Measurements from ENCODE around the gene EAF2. TPM values are rescaled to one million over a fixed set of nuclear protein-coding genes. Genes with fewer than 3 reads are reported as not detected.

The EAF2 gene
- total and polyA plus RNA-seq, 2 of the 13 experiments (the other 11 are each of a cell fraction or from before 2014, with no cell fraction given) = 4.0 to 14.6 TPM

DNA sequence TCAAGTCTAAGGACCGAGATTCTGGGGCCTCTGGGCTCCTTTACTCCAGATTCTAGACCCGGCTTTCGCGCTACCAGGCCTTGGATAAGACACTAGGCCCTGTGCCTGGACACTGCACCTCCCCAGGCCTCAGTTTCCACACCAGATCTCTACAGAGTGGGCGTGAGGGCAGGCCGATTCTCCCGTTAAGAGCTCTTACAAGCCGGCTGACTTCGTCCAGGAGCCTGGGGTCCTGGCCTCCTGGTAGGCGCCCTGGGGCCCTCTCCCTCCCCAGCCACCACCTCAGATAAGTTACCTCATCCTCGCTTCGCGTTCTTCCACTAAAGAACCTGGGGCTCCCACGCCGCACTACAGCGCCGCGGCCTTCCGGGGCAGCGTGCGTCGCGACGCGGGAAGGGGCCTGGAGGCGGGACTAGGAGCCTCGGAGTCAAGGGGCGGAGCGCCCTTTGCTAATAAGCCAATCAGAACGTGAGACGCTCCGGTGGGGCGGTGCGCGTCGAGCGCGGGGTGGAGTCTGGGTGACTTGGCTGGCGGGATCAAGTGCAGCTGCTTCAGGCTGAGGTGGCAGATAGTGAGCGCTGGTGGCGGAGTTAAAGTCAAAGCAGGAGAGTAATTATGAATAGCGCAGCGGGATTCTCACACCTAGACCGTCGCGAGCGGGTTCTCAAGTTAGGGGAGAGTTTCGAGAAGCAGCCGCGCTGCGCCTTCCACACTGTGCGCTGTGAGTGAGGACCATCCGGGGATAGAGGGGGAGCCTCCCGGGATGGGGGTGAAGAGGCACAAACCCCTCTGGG lies at the start of gene EAF2, which contains the start of gene IQCB1 (continued):
- TF ChIP-seq, protein P1, sequence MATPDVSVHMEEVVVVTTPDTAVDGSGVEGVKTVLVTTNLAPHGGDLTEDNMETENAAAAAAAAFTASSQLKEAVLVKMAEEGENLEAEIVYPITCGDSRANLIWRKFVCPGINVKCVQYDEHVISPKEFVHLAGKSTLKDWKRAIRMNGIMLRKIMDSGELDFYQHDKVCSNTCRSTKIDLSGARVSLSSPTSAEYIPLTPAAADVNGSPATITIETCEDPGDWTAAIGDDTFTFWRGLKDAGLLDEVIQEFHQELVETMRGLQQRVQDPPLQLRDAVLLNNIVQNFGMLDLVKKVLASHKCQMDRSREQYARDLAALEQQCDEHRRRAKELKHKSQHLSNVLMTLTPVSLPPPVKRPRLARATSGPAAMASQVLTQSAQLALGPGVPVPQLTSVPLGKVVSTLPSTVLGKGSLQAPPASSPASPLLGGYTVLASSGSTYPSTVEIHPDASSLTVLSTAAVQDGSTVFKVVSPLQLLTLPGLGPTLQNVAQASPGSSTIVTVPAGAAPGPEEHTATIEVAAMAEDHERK (CRISPR knock-in tag; IDR thresholded peaks at IDR 0.05; ENCODE audit: low read depth) = peak; percentile 83
- TF ChIP-seq TOPORS (CRISPR knock-in tag; IDR thresholded peaks at IDR 0.05) (no peak), NFYB (CRISPR knock-in tag; IDR thresholded peaks at IDR 0.05) (peak; percentile 78), ZNF138 (CRISPR knock-in tag; IDR thresholded peaks at IDR 0.05; ENCODE audit: low read depth) (no peak), CCDC6 (CRISPR knock-in tag; IDR thresholded peaks at IDR 0.05) (no peak; the same call in 1 of the 2 replicates), ZNF292 (CRISPR knock-in tag; IDR thresholded peaks at IDR 0.05; ENCODE audit: borderline replicate concordance, low read depth) (peak; percentile 73; the same call in 1 of the 2 replicates), BORCS8-MEF2B (CRISPR knock-in tag; IDR thresholded peaks at IDR 0.05) (peak; percentile 14; the same call in 1 of the 2 replicates), ZNF563 (CRISPR knock-in tag; IDR thresholded peaks at IDR 0.05) (peak; percentile 72; the same call in 1 of the 2 replicates), POLR2A (IDR thresholded peaks at IDR 0.05; ENCODE audit: insufficient read depth in 1 of 2, low read depth in 2 of 2, low read length in 2 of 2) (peak; percentile 83 to 89), HDAC1 (CRISPR knock-in tag; IDR thresholded peaks at IDR 0.05) (peak; percentile 81), POLR2G (IDR thresholded peaks at IDR 0.05; ENCODE audit: low read depth, low read length) (peak; percentile 86), CREM (IDR thresholded peaks at IDR 0.05) (0 out of 2 replicates have a peak, but pooled peaks have one; percentile 48), CREM (CRISPR knock-in tag; IDR thresholded peaks at IDR 0.05) (no peak), HDAC2 (CRISPR knock-in tag; IDR thresholded peaks at IDR 0.05) (no peak; the same call in 1 of the 2 replicates), MXI1 (IDR thresholded peaks at IDR 0.05; ENCODE audit: borderline replicate concordance, low read depth, low read length) (peak; percentile 80; the same call in 1 of the 3 replicates), SIX1 (CRISPR knock-in tag; IDR thresholded peaks at IDR 0.05; ENCODE audit: borderline replicate concordance) (no peak), ZNF614 (CRISPR knock-in tag; IDR thresholded peaks at IDR 0.05; ENCODE audit: borderline replicate concordance) (no peak), KAT7 (CRISPR knock-in tag; IDR thresholded peaks at IDR 0.05; ENCODE audit: borderline replicate concordance) (peak; percentile 75; the same call in 1 of the 2 replicates), CEBPG (CRISPR knock-in tag; IDR thresholded peaks at IDR 0.05) (0 out of 2 replicates have a peak, but pooled peaks have one; percentile 14), ZSCAN29 (CRISPR knock-in tag; conservative IDR thresholded peaks at IDR 0.05) (peak; percentile 49; the same call in 1 of the 2 replicates), ZNF296 (CRISPR knock-in tag; conservative IDR thresholded peaks at IDR 0.05) (no peak)
- TF ChIP-seq, protein P2, sequence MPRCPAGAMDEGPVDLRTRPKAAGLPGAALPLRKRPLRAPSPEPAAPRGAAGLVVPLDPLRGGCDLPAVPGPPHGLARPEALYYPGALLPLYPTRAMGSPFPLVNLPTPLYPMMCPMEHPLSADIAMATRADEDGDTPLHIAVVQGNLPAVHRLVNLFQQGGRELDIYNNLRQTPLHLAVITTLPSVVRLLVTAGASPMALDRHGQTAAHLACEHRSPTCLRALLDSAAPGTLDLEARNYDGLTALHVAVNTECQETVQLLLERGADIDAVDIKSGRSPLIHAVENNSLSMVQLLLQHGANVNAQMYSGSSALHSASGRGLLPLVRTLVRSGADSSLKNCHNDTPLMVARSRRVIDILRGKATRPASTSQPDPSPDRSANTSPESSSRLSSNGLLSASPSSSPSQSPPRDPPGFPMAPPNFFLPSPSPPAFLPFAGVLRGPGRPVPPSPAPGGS (CRISPR knock-in tag; IDR thresholded peaks at IDR 0.05) = peak; percentile 46; the same call in 1 of the 2 replicates
- TF ChIP-seq, protein P3, sequence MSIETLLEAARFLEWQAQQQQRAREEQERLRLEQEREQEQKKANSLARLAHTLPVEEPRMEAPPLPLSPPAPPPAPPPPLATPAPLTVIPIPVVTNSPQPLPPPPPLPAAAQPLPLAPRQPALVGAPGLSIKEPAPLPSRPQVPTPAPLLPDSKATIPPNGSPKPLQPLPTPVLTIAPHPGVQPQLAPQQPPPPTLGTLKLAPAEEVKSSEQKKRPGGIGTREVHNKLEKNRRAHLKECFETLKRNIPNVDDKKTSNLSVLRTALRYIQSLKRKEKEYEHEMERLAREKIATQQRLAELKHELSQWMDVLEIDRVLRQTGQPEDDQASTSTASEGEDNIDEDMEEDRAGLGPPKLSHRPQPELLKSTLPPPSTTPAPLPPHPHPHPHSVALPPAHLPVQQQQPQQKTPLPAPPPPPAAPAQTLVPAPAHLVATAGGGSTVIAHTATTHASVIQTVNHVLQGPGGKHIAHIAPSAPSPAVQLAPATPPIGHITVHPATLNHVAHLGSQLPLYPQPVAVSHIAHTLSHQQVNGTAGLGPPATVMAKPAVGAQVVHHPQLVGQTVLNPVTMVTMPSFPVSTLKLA (IDR thresholded peaks at IDR 0.05) = no peak
- TF ChIP-seq, protein P4, sequence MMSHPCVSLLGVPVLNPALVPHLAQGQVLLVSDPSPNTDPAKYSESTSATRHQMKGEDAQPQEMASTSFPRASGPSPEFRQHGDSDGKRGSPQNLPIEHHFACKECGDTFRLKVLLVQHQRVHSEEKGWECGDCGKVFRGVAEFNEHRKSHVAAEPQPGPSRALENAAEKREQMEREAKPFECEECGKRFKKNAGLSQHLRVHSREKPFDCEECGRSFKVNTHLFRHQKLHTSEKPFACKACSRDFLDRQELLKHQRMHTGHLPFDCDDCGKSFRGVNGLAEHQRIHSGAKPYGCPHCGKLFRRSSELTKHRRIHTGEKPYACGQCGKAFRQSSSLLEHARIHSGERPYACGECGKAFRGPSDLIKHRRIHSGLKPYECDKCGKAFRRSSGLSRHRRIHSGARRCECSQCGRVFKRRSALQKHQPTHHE (CRISPR knock-in tag; IDR thresholded peaks at IDR 0.05; ENCODE audit: borderline replicate concordance) = peak; percentile 19; the same call in 1 of the 2 replicates
- TF ChIP-seq, protein P5, sequence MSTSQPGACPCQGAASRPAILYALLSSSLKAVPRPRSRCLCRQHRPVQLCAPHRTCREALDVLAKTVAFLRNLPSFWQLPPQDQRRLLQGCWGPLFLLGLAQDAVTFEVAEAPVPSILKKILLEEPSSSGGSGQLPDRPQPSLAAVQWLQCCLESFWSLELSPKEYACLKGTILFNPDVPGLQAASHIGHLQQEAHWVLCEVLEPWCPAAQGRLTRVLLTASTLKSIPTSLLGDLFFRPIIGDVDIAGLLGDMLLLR (CRISPR knock-in tag; IDR thresholded peaks at IDR 0.05) = peak; percentile 22; the same call in 1 of the 2 replicates

All from HepG2 (cell line).